Bronchial epithelial cell (primary cell): ENCODE data around the gene GSN. TPM values are rescaled to one million over a fixed set of nuclear protein-coding genes. Genes with fewer than 3 reads are reported as not detected.
A peak's percentile ranks its signal among the peaks of the same experiment; 100 is the strongest.

Experiments used
- DNase-seq: peaks from one replicate; pipeline ENCODE4 v3.0.0-alpha.2; 2010; ENCODE audit warnings: low read depth
- FAIRE-seq: peaks from 2 replicates; lab custom pipeline; 2011; peaks lifted over from hg19 to GRCh38; lab: Jason Lieb, UNC
- H3K27me3 ChIP-seq: 2 replicates; pipeline ENCODE4 v1.5.1; 2011; ENCODE audit warnings: low read length; ENCODE audit not compliant: control insufficient read depth, insufficient read depth
- H3K36me3 ChIP-seq: 2 replicates; pipeline ENCODE4 v1.5.1; 2011; ENCODE audit warnings: low read length; ENCODE audit not compliant: control insufficient read depth, insufficient read depth
- H3K4me3 ChIP-seq: 2 replicates; pipeline ENCODE4 v1.5.1; 2011; ENCODE audit warnings: mild to moderate bottlenecking, low read depth, low read length, control low read depth
- CTCF ChIP-seq: IDR thresholded peaks from 2 replicates; pipeline ENCODE4 v1.5.1; 2011; ENCODE audit warnings: mild to moderate bottlenecking, moderate library complexity, low read length, control low read depth, inconsistent platforms; ENCODE audit not compliant: insufficient read depth, severe bottlenecking
- total RNA-seq: library from RNA; depleted of rRNA; stranded (reverse); fragments of >200 nt; gene quantifications from 2 replicates; pipeline ENCODE4 v1.2.1, GENCODE V29; 2014

The GSN gene
- total RNA-seq, 1 donor from 2014 or later: 420 TPM

DNA sequence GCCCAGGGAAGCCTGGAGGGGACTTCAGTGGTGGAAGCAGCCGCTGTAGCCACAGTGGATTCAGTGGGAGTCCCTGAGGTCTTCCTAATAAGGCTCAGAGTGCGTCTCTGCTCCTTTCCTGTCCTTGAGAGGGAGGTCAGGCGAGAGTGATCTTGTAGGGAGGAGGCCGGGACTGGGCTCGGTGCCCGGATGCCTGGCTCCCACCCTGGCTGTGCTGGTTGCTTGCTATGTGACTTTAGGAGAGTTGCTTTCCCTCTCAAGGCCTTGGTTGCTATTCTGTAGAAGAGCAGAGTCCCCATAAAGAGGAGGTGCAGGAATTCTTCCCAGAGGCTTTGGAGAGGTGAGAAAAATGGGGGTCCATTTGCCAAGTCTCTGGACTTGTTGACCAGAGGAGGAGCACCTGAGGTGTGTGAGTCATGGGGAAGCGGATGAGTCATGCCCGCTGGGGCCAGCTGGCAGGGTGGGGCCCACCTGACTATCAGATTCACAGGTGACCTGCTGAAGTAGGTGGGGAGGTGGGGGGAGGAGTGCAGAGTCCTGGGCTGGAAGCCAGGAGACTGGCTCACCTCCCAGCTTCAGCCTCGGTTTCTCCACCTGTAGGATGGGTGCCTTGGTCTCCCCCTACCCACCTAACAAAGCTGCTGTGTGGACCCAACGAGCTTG, 13.8 kb downstream of the GSN start:
- TF ChIP-seq CTCF: peak; percentile 31
- no peak overlapping the region for H3K4me3 ChIP-seq
- DNase-seq (peak; percentile 97), FAIRE-seq (no peak)
- no peaks in the 10 kb centered on the region for H3K27me3 ChIP-seq
- peaks cover 1% of the 10 kb centered on the region for H3K36me3 ChIP-seq

GRCh38 chr9:121282277-121283079, 14.5 kb downstream of the GSN start:
- FAIRE-seq: no peak
- Histone ChIP-seq H3K4me3 (no peak overlapping the region), H3K36me3 (peaks cover 1% of the 10 kb centered on the region), H3K27me3 (no peaks in the 10 kb centered on the region)
- DNase-seq: peak; percentile 59
- no peak for TF ChIP-seq CTCF

DNA sequence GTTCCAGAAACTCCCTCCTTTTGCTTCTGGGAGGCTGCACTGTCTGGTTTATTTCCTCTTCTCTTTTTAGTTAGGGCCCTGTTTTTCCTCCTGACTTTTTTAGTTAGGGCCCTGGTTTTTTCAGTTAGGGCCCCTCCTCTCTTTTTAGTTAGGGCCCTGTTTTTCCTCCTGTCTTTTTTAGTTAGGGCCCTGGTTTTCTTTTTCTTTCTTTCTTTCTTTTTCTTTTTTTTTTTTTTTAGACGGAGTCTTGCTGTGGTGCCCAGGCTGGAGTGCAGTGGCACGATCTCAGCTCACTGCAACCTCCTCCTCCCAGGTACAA, 15.1 kb downstream of the GSN start:
- DNase-seq (no peak), FAIRE-seq (no peak)
- no peak for TF ChIP-seq CTCF
- H3K36me3 ChIP-seq: peaks cover 1% of the 10 kb centered on the region
- H3K27me3 ChIP-seq: no peaks in the 10 kb centered on the region
- H3K4me3 ChIP-seq: no peak overlapping the region

DNA sequence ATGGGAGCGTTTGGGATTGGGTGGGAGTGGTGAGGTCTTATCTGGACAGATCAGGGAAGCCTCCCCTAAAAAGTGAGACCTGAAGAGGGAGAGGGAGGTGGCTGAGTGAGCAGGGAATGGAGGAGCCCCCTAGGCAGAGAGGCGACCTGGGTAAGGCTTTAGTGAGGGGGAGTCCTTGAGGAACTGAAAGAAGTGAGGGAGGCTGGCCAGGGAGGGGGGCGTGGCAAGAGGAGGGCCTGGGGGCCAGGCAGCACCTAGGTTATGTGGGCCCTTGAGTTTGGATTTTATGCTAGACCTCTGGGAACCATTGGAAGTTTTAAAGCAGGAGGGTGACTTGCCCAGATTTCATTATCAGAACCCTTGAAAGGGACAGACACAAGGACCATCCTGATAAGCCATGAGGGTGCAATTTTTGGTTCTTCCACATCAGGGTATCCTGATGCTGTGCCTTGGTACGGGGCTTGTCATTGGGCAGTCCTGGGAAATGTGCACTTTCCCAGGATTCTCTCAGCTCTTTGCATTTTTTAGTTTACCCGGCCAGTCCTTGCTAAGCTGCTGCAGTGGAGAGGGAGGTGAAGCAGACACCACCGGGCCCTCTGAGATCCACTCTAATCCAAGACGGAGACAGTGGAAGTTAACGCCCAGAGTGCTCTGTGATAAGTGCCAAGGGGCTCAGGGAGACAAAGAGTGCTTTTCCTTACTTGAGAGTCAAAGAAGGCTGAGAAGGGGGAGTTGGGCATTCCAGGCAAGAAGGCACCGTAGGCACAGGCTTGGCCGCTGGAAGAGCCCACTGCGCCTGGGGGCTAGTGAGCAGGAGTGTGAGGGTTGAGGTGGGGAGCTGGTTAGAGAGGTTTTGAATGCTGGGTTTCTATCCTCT, 16.1 kb downstream of the GSN start:
- FAIRE-seq: no peak

More for the DNA sequence above, 16.1 kb downstream of the GSN start:
- Histone ChIP-seq H3K27me3 (no peaks in the 10 kb centered on the region), H3K4me3 (no peak overlapping the region), H3K36me3 (peaks cover 1% of the 10 kb centered on the region)
- no peak for DNase-seq
- TF ChIP-seq CTCF: no peak
